Upper lobe of right lung (tissue), 1 donor: Measurements from ENCODE around the gene RSPRY1. TPM values are rescaled to one million over a fixed set of nuclear protein-coding genes. Genes with fewer than 3 reads are reported as not detected.

ENCODE experiments used
- ATAC-seq: fragments of 200-7000 bp; cut with Tn5 transposase; one replicate; pipeline ENCODE4 v1.9.1; 2020; ENCODE audit warnings: mild to moderate bottlenecking, moderate library complexity
- DNase-seq: peaks from one replicate; pipeline ENCODE4 v3.0.0-alpha.2; 2020
- H3K27ac ChIP-seq: fragments of 200-600 bp; one replicate; pipeline ENCODE4 v1.8.0; 2022
- H3K27me3 ChIP-seq: fragments of 200-600 bp; one replicate; pipeline ENCODE4 v1.8.0; 2022; ENCODE audit warnings: mild to moderate bottlenecking
- H3K36me3 ChIP-seq: fragments of 200-600 bp; one replicate; pipeline ENCODE4 v1.8.0; 2022
- H3K4me1 ChIP-seq: fragments of 200-600 bp; one replicate; pipeline ENCODE4 v1.8.0; 2022
- H3K4me3 ChIP-seq: fragments of 200-600 bp; one replicate; pipeline ENCODE4 v1.8.0; 2022; ENCODE audit warnings: mild to moderate bottlenecking
- H3K9me3 ChIP-seq: fragments of 200-600 bp; one replicate; pipeline ENCODE4 v1.8.0; 2022
- CTCF ChIP-seq: fragments of 200-600 bp; IDR thresholded peaks from one replicate; pipeline ENCODE4 v1.8.0; 2022; ENCODE audit warnings: antibody characterized with exemption
- intact Hi-C: fragments of 100-400 bp; cut with DNase I; formaldehyde crosslinking; loops from one replicate; pipeline ENCODE4 v1.11.0; 2022
- total RNA-seq: library from RNA; stranded (reverse); fragmentation: NEBNext Ultra II Directional; extraction: Animal tissue kit (Norgen Biotek cat#: 25700); gene quantifications from one replicate; pipeline ENCODE4 v1.2.1, GENCODE V29; 2021
- donor health status: DM: no; HTN: yes; CAD: no; lungs with severe emphysema.

The RSPRY1 gene
- total RNA-seq, 1 donor from 2014 or later: 36.2 TPM

- H3K4me3 ChIP-seq: no peak overlapping the region
- peaks cover 34% of the 10 kb centered on the region for H3K36me3 ChIP-seq
- ATAC-seq: no peak
- intact Hi-C loops: no loop called here
- no peak overlapping the region for H3K27ac ChIP-seq
- no peak for TF ChIP-seq CTCF
- H3K9me3 ChIP-seq: no peaks in the 10 kb centered on the region
- H3K27me3 ChIP-seq: no peaks in the 10 kb centered on the region
- no peak for DNase-seq
- no peaks in the 10 kb centered on the region for H3K4me1 ChIP-seq
Observed at GRCh38 chr16:57240851-57241250, 54.7 kb downstream of the RSPRY1 start.

- no peak for ATAC-seq
Observed at GRCh38 chr16:57242650-57243049, 56.5 kb downstream of the RSPRY1 start.

GRCh38 chr16:57244463-57244766 lies 58.3 kb downstream of the RSPRY1 start:
- ATAC-seq (no peak), DNase-seq (no peak)
- Histone ChIP-seq H3K4me3 (peak overlapping the region; percentile 80), H3K36me3 (peaks cover 33% of the 10 kb centered on the region), H3K4me1 (no peaks in the 10 kb centered on the region), H3K9me3 (no peaks in the 10 kb centered on the region), H3K27ac (peak overlapping the region; percentile 95), H3K27me3 (no peaks in the 10 kb centered on the region)
- intact Hi-C loops: no loop called here
- no peak for TF ChIP-seq CTCF

More at GRCh38 chr16:57242650-57243049, 56.5 kb downstream of the RSPRY1 start:
- H3K4me1 ChIP-seq: no peaks in the 10 kb centered on the region
- H3K27ac ChIP-seq: no peak overlapping the region
- H3K36me3 ChIP-seq: peaks cover 31% of the 10 kb centered on the region
- H3K4me3 ChIP-seq: no peak overlapping the region
- no peak for DNase-seq
- intact Hi-C loops: no loop called here
- no peaks in the 10 kb centered on the region for H3K9me3 ChIP-seq
- no peaks in the 10 kb centered on the region for H3K27me3 ChIP-seq
- TF ChIP-seq CTCF: no peak

- H3K4me3 ChIP-seq: peak within 1 kb of the TSS; percentile 80
- ATAC-seq (peak; percentile 98), DNase-seq (peak; percentile 99)
- H3K27ac ChIP-seq: peak within 1 kb of the TSS; percentile 95
- no peaks in the 10 kb centered on the region for H3K9me3 ChIP-seq
- no peaks in the 10 kb centered on the region for H3K4me1 ChIP-seq
- peaks cover 35% of the 10 kb centered on the region for H3K36me3 ChIP-seq
- intact Hi-C loops: no loop called here
- no peaks in the 10 kb centered on the region for H3K27me3 ChIP-seq
- TF ChIP-seq CTCF: peak; percentile 30
Observed at GRCh38 chr16:57244767-57245471, 58.8 kb downstream of the RSPRY1 start, which contains the start of gene ARL2BP. TSS of gene ARL2BP (plus strand) at chr16:57245259. CDS start at chr16:57245368, 109 bp downstream.

- DNase-seq: peak; percentile 82
- intact Hi-C loops: no loop called here
- TF ChIP-seq CTCF: no peak
Observed at GRCh38 chr16:57245472-57246113, 59.5 kb downstream of the RSPRY1 start.

More at GRCh38 chr16:57245472-57246113, 59.5 kb downstream of the RSPRY1 start:
- no peaks in the 10 kb centered on the region for H3K9me3 ChIP-seq
- no peaks in the 10 kb centered on the region for H3K4me1 ChIP-seq
- H3K36me3 ChIP-seq: peaks cover 41% of the 10 kb centered on the region
- H3K4me3 ChIP-seq: peak overlapping the region; percentile 80
- peak overlapping the region; percentile 95 for H3K27ac ChIP-seq
- peak; percentile 45 for ATAC-seq
- H3K27me3 ChIP-seq: no peaks in the 10 kb centered on the region
